ENCODE results near the gene SAMD3.
A peak's percentile ranks its signal among the peaks of the same experiment; 100 is the strongest.
"Not testable (repeated sequence)": the region's sequence is repeated elsewhere in the genome, so short reads cannot be mapped to it uniquely, and the experiment has no call there.

Gene SAMD3

DNA sequence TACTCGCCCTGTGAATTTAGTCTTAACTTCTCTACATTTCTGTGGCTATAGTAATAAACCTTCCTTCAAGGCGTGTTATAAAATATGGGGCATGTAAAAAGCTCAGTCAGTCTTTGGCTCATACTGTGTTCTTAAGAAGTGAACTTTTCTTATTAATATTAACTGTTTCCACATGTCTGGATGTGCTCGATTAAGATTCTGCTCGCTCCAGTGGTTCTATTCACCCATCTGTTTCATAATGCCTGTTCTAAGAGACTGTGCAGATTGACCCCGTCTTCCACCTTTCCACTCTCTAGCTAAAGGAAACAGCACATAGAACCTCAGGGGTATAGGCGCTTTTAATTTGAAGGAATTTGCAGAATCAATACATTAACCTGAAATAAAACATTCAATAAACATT lies 104.5 kb downstream of the SAMD3 start:
- FAIRE-seq, result peak; percentile 27
- no peak for DNase-seq (ENCODE audit: insufficient read length)

DNA sequence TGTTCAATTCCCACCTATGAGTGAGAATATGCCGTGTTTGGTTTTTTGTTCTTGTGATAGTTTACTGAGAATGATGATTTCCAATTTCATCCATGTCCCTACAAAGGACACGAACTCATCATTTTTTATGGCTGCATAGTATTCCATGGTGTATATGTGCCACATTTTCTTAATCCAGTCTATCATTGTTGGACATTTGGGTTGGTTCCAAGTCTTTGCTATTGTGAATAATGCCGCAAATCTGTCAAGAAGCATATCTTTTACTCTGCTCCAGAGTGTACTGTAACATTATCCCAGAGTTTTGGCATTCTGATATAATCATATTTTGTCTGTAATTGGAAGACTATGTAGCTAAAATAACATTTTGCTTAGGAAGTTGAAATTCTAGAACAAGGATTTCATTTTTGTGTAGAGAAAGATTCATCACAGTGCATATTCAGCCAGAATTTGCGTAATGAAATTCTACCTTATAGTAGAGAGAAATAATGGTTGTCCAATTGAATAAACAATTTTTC lies 105.5 kb downstream of the SAMD3 start:
- DNase-seq (ENCODE audit: insufficient read length); FAIRE-seq: not testable (repeated sequence)

More for the DNA sequence above, 104.5 kb downstream of the SAMD3 start:
- TF ChIP-seq POLR2A (IDR thresholded peaks at IDR 0.05; ENCODE audit: low read depth, low read length) (no peak), POLR2AphosphoS5 (IDR thresholded peaks at IDR 0.05; ENCODE audit: low read depth, low read length) (no peak), TAF1 (IDR thresholded peaks at IDR 0.05; ENCODE audit: borderline replicate concordance, low read depth, low read length) (no peak)

DNA sequence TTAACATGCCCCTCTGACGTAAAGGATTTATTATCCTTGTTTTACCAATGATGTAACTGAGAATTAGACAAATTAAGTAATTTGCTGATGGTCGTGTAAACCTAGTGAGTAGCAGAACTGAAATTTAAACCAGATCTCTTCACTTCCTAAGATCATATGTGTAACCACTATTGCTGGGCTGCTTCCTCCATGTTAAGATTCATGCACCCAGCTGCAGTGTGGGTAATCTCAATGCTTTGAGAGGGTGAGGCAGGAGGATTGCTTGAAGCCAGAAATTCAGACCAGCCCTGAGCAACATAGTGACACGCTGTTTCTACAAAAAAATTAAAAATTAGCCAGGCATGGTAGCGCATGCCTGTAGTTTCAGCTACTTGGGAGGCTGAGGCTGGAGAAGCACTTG lies 106.5 kb downstream of the SAMD3 start:
- FAIRE-seq (peak; percentile 14), DNase-seq (ENCODE audit: insufficient read length) (no peak)
- TF ChIP-seq TAF1 (IDR thresholded peaks at IDR 0.05; ENCODE audit: borderline replicate concordance, low read depth, low read length) (no peak), POLR2AphosphoS5 (IDR thresholded peaks at IDR 0.05; ENCODE audit: low read depth, low read length) (no peak), POLR2A (IDR thresholded peaks at IDR 0.05; ENCODE audit: low read depth, low read length) (no peak)

DNA sequence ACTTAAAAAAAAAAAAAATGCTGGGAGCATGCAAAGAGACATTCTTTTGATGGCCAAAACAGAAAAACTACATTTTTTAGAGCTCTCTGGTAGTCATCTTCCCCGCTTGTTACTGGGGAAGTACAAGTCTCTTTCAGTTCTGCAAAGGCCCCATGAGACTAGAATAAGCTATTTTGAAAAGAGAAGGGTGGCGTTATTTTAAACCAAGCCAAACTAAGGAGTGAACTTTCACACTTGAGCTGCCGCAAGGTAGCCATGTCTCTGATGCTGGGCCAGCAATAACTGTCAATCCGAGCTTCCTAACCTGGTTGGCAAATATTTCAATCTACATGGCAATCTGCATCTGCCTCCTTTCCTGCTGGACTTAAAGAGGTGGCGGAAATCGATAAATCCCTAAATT lies 107.7 kb downstream of the SAMD3 start:
- FAIRE-seq (peak; percentile 95), DNase-seq (ENCODE audit: insufficient read length) (peak; percentile 25)
- no peak for TF ChIP-seq POLR2AphosphoS5 (IDR thresholded peaks at IDR 0.05; ENCODE audit: low read depth, low read length)
- TF ChIP-seq TAF1 (IDR thresholded peaks at IDR 0.05; ENCODE audit: borderline replicate concordance, low read depth, low read length), result no peak
- no peak for TF ChIP-seq POLR2A (IDR thresholded peaks at IDR 0.05; ENCODE audit: low read depth, low read length)

DNA sequence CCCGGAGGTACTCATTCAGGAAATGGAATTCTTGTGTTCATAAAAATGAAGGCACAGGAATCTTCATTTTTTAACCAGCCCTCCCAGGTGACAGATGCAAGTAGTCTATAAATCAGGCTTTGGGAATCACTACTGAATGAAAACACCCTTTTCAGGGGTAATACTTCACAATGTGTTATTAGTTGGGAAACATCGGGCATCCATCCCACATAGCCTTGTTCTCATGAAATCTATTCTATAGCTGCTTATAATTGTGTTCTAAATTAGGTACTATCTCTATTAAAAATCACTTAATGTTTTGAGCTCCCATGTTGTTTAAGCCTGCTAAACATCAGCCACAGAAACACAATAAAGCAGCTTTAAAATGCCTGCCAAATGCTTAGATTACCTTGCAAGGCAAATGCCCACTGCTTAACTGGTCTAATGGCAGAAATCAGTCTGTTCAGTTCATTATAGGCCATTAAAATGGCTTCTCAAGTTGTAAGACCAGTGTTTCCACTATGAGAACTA lies 109.5 kb downstream of the SAMD3 start:
- no peak for FAIRE-seq
- TF ChIP-seq POLR2A (IDR thresholded peaks at IDR 0.05; ENCODE audit: low read depth, low read length) (no peak), POLR2AphosphoS5 (IDR thresholded peaks at IDR 0.05; ENCODE audit: low read depth, low read length) (no peak)
- no peak for DNase-seq (ENCODE audit: insufficient read length)

DNA sequence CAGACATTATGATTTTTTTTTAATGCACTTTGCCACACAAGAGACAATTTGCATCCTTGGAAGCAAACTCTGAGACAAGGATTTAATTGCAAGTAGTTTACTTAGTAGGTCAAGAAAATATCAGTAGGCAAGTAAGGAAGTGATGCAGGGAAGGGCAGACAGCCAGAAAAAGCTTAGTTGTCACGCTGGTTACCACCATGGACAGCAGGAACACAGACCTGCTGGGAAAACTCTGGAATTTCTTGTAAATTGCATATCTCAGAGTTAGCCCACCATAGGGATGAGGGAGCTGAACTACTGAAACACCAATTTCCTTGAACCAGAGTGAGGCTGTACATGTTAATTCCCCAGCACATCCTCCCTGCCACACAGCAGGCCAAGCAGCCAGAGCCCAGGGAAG lies 111.7 kb downstream of the SAMD3 start:
- TF ChIP-seq POLR2AphosphoS5 (IDR thresholded peaks at IDR 0.05; ENCODE audit: low read depth, low read length) (no peak), TAF1 (IDR thresholded peaks at IDR 0.05; ENCODE audit: borderline replicate concordance, low read depth, low read length) (no peak), POLR2A (IDR thresholded peaks at IDR 0.05; ENCODE audit: low read depth, low read length) (no peak)
- DNase-seq (ENCODE audit: insufficient read length) (no peak), FAIRE-seq (no peak)

DNA sequence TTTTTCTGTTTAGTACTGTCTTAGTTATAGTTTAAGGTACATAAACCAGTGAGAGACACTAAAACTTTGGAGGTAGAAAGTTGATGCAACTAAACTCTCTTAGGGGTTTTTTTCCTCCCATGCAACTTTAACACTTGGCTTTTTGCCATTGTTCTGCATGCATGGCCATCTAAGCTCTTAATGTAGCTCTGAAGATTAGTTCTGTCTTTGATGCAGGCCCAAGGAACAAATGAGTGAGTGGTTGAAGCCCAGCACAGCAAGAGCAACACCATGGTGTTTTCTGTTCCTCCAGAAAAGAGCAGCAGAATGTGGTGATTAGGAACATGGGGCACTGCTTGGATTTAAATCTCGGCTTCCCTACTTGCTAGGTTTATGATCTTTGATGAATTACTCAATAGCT lies 115.0 kb downstream of the SAMD3 start:
- no peak for DNase-seq (ENCODE audit: insufficient read length)
- TF ChIP-seq POLR2AphosphoS5 (IDR thresholded peaks at IDR 0.05; ENCODE audit: low read depth, low read length) (no peak), TAF1 (IDR thresholded peaks at IDR 0.05; ENCODE audit: borderline replicate concordance, low read depth, low read length) (no peak), POLR2A (IDR thresholded peaks at IDR 0.05; ENCODE audit: low read depth, low read length) (no peak)
- peak; percentile 69 for FAIRE-seq

DNA sequence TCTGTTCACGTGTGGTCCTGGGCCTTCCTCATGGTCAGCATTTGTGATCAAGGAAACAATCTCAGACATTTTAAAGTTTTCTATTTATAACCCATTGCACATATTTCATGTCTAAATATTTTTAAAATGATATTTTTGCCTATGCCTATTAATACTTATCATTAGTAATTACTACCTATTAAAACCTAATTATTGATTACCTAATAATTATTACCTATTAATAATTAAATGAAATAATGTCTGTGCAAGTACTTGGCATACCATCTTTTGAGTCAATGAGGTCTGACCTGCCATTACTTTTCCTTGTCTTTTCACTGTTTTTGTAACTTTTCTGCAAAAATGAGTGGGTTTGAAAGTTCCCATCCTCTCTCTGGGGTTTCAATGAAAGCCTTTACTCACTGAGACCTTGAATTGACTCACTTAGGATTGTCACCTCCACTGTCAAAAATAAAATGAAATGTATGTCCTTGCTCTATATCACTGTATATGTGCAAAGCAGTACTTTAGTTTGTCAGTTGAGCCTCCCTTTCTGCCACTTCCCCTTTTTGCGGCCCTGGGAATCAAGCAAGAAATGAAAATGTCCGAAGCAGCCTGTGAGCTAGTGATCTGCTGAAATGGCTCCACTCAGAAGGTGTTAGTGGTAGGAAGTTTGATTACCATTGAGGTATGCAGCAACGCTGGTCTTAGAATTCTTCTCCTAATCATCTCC lies 116.6 kb downstream of the SAMD3 start:
- FAIRE-seq (no peak), DNase-seq (ENCODE audit: insufficient read length) (no peak)
- TF ChIP-seq POLR2AphosphoS5 (IDR thresholded peaks at IDR 0.05; ENCODE audit: low read depth, low read length) (no peak), POLR2A (IDR thresholded peaks at IDR 0.05; ENCODE audit: low read depth, low read length) (no peak), TAF1 (IDR thresholded peaks at IDR 0.05; ENCODE audit: borderline replicate concordance, low read depth, low read length) (no peak)

DNA sequence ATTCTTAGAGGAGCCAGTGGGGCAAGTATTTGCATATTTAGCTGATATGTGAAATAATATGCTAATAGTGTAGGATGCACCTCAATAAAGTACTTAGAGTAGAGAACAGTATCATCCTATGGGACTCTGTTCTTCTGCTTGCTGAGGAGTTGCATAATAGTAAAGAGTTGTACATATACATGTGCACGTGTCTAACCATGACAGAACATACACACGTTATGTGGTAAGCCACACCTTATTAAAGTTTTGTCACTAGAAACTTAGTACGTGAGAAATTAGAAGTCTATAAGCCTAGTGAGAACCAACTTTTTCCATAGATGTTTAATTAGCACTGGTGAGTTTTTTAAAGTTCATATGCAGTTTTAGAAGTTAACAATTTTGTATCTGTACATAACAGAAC lies 123.6 kb downstream of the SAMD3 start:
- TF ChIP-seq POLR2A (IDR thresholded peaks at IDR 0.05; ENCODE audit: low read depth, low read length) (no peak), POLR2AphosphoS5 (IDR thresholded peaks at IDR 0.05; ENCODE audit: low read depth, low read length) (no peak), TAF1 (IDR thresholded peaks at IDR 0.05; ENCODE audit: borderline replicate concordance, low read depth, low read length) (no peak)
- no peak for FAIRE-seq

DNA sequence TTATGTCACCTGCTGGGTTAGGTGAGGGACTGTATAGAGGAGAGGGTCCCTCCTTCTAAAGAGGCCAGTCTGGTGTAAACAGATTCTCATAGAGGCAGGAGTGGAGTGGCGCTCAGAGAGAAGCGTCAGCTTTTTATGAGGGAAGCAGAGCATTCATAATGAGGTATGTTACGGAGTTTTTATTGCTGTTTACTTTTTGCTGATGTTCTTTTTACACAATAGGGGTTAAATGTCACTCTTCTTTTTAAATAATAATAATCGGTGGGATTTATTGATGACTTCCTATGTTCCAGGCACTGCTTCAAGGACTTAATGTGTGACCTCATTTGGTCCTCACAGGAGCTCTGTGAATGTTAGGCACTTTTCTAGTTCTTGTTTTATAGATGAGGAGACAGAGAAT lies 124.4 kb downstream of the SAMD3 start:
- DNase-seq (ENCODE audit: insufficient read length), result no peak
- TF ChIP-seq TAF1 (IDR thresholded peaks at IDR 0.05; ENCODE audit: borderline replicate concordance, low read depth, low read length), result no peak
- no peak for TF ChIP-seq POLR2AphosphoS5 (IDR thresholded peaks at IDR 0.05; ENCODE audit: low read depth, low read length)
- TF ChIP-seq POLR2A (IDR thresholded peaks at IDR 0.05; ENCODE audit: low read depth, low read length), result no peak

More for the DNA sequence above, 123.6 kb downstream of the SAMD3 start:
- DNase-seq (ENCODE audit: insufficient read length), result no peak

More for the DNA sequence above, 124.4 kb downstream of the SAMD3 start:
- no peak for FAIRE-seq

Measured in GM12892 (cell line).